ENCODE data around the gene BARD1.
"Not testable (repeated sequence)": the region's sequence is repeated elsewhere in the genome, so short reads cannot be mapped to it uniquely, and the experiment has no call there.

The BARD1 gene

GRCh38 chr2:214808981-214809750 is at the start of gene BARD1:
TSS of gene BARD1 (minus strand) at chr2:214809683. CDS start at chr2:214809569, 114 bp downstream.
- DNase-seq (ENCODE audit: low read depth), result peak; percentile 7

- DNase-seq (ENCODE audit: low read depth), result no peak
These were observed 46.7 kb upstream of the BARD1 start for GRCh38 chr2:214856137-214856536.

- no peak for DNase-seq (ENCODE audit: low read depth)
These were observed 44.4 kb upstream of the BARD1 start for GRCh38 chr2:214853906-214854305.

GRCh38 chr2:214843823-214844222 is 34.3 kb upstream of the BARD1 start:
- DNase-seq (ENCODE audit: low read depth), result no peak

GRCh38 chr2:214839464-214839863 is 30.0 kb upstream of the BARD1 start:
- no peak for DNase-seq (ENCODE audit: low read depth)

- DNase-seq (ENCODE audit: low read depth), result no peak
These were observed 28.0 kb upstream of the BARD1 start for GRCh38 chr2:214837466-214837865.

GRCh38 chr2:214836568-214836967 is 27.1 kb upstream of the BARD1 start:
- no peak for DNase-seq (ENCODE audit: low read depth)

GRCh38 chr2:214830794-214831346 is 21.4 kb upstream of the BARD1 start:
- no peak for DNase-seq (ENCODE audit: low read depth)

- DNase-seq (ENCODE audit: low read depth), result no peak
These were observed 6.6 kb upstream of the BARD1 start for GRCh38 chr2:214816008-214816533.

- DNase-seq (ENCODE audit: low read depth), result no peak
These were observed 1.2 kb upstream of the BARD1 start for GRCh38 chr2:214810671-214811070.

GRCh38 chr2:214809751-214810564 is 475 bp upstream of the BARD1 start:
- DNase-seq (ENCODE audit: low read depth), result peak; percentile 96

GRCh38 chr2:214807653-214808052 is 1.8 kb downstream of the BARD1 start:
- no peak for DNase-seq (ENCODE audit: low read depth)

- DNase-seq (ENCODE audit: low read depth), result no peak
These were observed 7.6 kb downstream of the BARD1 start for GRCh38 chr2:214801768-214802397.

GRCh38 chr2:214801068-214801467 is 8.4 kb downstream of the BARD1 start:
- DNase-seq (ENCODE audit: low read depth), result no peak

GRCh38 chr2:214800180-214800579 is 9.3 kb downstream of the BARD1 start:
- DNase-seq (ENCODE audit: low read depth), result no peak

GRCh38 chr2:214796911-214797310 is 12.6 kb downstream of the BARD1 start:
- no peak for DNase-seq (ENCODE audit: low read depth)

GRCh38 chr2:214783181-214783580 is 26.3 kb downstream of the BARD1 start:
- DNase-seq (ENCODE audit: low read depth), result not testable (repeated sequence)

- DNase-seq (ENCODE audit: low read depth), result no peak
These were observed 26.8 kb downstream of the BARD1 start for GRCh38 chr2:214782671-214783070.

- no peak for DNase-seq (ENCODE audit: low read depth)
These were observed 28.3 kb downstream of the BARD1 start for GRCh38 chr2:214781226-214781625.

GRCh38 chr2:214775971-214776370 is 33.5 kb downstream of the BARD1 start:
- DNase-seq (ENCODE audit: low read depth), result no peak

- no peak for DNase-seq (ENCODE audit: low read depth)
These were observed 35.4 kb downstream of the BARD1 start for GRCh38 chr2:214774108-214774507.

GRCh38 chr2:214772443-214773015 is 37.0 kb downstream of the BARD1 start:
- DNase-seq (ENCODE audit: low read depth), result no peak

Data from stimulated activated CD8-positive, alpha-beta memory T cell treated with anti-CD3 and anti-CD28 coated beads, Interleukin-15, amount 100 ng/mL, for 1 hour (primary cell).